HepG2 (cell line): ENCODE data around the gene NME4. TPM values are rescaled to one million over a fixed set of nuclear protein-coding genes. Genes with fewer than 3 reads are reported as not detected.
A peak's percentile ranks its signal among the peaks of the same experiment; 100 is the strongest.

Source experiments
- CEBPG ChIP-seq: IDR thresholded peaks from 2 replicates; pipeline ENCODE4 v1.6.1; 2016
- HMG20B ChIP-seq: conservative IDR thresholded peaks from 2 replicates; pipeline ENCODE4 v1.6.1; 2016; ENCODE audit warnings: missing genetic modification reagents, missing compliant biosample characterization
- HMGA1 ChIP-seq: sonication (generic); formaldehyde crosslinking; conservative IDR thresholded peaks from 2 replicates; pipeline ENCODE4 v1.4.0; 2020; ENCODE audit warnings: missing genetic modification reagents
- HNF1B ChIP-seq: sonication (generic); formaldehyde crosslinking; IDR thresholded peaks from 2 replicates; pipeline ENCODE4 v1.5.1; 2020; ENCODE audit warnings: mild to moderate bottlenecking, moderate library complexity, missing genetic modification reagents
- JDP2 ChIP-seq: sonication (generic); formaldehyde crosslinking; IDR thresholded peaks from 2 replicates; pipeline ENCODE4 v1.8.1; 2022; ENCODE audit warnings: missing genetic modification reagents, borderline replicate concordance
- PAF1 ChIP-seq: IDR thresholded peaks from 2 replicates; pipeline ENCODE4 v1.6.1; 2016; ENCODE audit warnings: missing genetic modification reagents, missing compliant biosample characterization
- PCBP1 ChIP-seq: fragments of 200-400 bp; formaldehyde crosslinking; IDR thresholded peaks from 2 replicates; pipeline ENCODE4 v1.6.1; 2017; ENCODE audit warnings: mild to moderate bottlenecking, low read depth, low read length, borderline replicate concordance
- PRDM10 ChIP-seq: sonication (generic); formaldehyde crosslinking; IDR thresholded peaks from 2 replicates; pipeline ENCODE4 v1.4.0; 2020; ENCODE audit warnings: low read depth, missing genetic modification reagents
- ZBTB10 ChIP-seq: sonication (generic); formaldehyde crosslinking; IDR thresholded peaks from 2 replicates; pipeline ENCODE4 v1.4.0; 2020; ENCODE audit warnings: missing genetic modification reagents, borderline replicate concordance
- ZNF234 ChIP-seq: sonication (generic); formaldehyde crosslinking; conservative IDR thresholded peaks from 2 replicates; pipeline ENCODE4 v1.5.1; 2020; ENCODE audit warnings: mild to moderate bottlenecking, missing genetic modification reagents
- ZNF446 ChIP-seq: sonication (generic); formaldehyde crosslinking; IDR thresholded peaks from 2 replicates; pipeline ENCODE4 v1.5.0; 2020; ENCODE audit warnings: mild to moderate bottlenecking, missing genetic modification reagents
- ZNF496 ChIP-seq: sonication (generic); formaldehyde crosslinking; IDR thresholded peaks from 2 replicates; pipeline ENCODE4 v1.8.1; 2023; ENCODE audit warnings: mild to moderate bottlenecking, moderate library complexity, missing genetic modification reagents; ENCODE audit not compliant: insufficient replicate concordance
- ZNF570 ChIP-seq: sonication (generic); formaldehyde crosslinking; IDR thresholded peaks from 2 replicates; pipeline ENCODE4 v1.4.0; 2020; ENCODE audit warnings: mild to moderate bottlenecking, missing genetic modification reagents, borderline replicate concordance
- ZNF777 ChIP-seq: sonication (generic); formaldehyde crosslinking; IDR thresholded peaks from 2 replicates; pipeline ENCODE4 v1.4.0; 2020; ENCODE audit warnings: missing genetic modification reagents
- polyA plus RNA-seq, 8 experiments: library from polyadenylated mRNA; depleted of rRNA in 3 of 8; stranded (reverse) in 7 of 8; unstranded in 1 of 8; fragments of >200 nt; fragmentation: Illumina TruSeq in 4 of 8; extraction: Trizol in 4 of 8; gene quantifications; 2 replicates each; pipeline versions ENCODE4 v1.2.1 to v1.2.3, GENCODE V29; 2011 to 2016; ENCODE audit warnings: low read depth in 4 of 8, missing spikeins in 1 of 8, mixed read lengths in 1 of 8; ENCODE audit not compliant: insufficient read depth in 1 of 8
- total RNA-seq, 5 experiments: library from RNA; depleted of rRNA; stranded (reverse); fragments of >200 nt; fragmentation: Illumina TruSeq; extraction: Trizol; gene quantifications; 2 replicates each; pipeline ENCODE4 v1.2.3, GENCODE V29; 2016; ENCODE audit warnings: low read depth in 1 of 5
- TF ChIP-seq, protein P1 (sequence below): sonication (generic); formaldehyde crosslinking; conservative IDR thresholded peaks from 2 replicates; pipeline ENCODE4 v1.4.0; 2020; ENCODE audit warnings: missing genetic modification reagents
- TF ChIP-seq, protein P2 (sequence below): sonication (generic); formaldehyde crosslinking; IDR thresholded peaks from 2 replicates; pipeline ENCODE4 v1.8.0; 2022; ENCODE audit warnings: mild to moderate bottlenecking, missing genetic modification reagents, borderline replicate concordance

NME4 gene
- total and polyA plus RNA-seq, 2 of the 13 experiments (the other 11 are each of a cell fraction or from before 2014, with no cell fraction given): 121 to 263 TPM

DNA sequence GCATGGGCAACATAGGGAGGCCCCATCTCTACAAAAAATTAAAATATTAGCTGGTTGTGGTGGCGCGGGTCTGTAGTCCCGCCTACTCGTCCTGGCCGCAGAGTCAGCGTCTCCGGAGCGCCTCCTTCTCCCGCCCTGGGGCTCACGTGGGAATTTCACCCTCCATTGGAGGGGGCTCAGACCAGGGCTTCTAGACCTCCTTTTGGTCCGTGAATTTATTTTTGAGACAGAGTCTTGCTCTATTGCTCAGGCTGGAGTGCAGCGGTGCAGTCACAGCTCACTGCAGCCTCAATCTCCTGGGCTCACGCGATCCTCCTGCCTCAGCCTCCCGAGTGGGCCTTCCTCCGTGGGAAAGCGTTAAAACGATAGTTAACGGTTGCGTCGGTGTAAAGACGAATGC lies 394 bp upstream of the NME4 start (continued):
- TF ChIP-seq PRDM10 (CRISPR knock-in tag) (no peak), ZNF777 (CRISPR knock-in tag) (0 out of 2 replicates have a peak, but pooled peaks have one; percentile 33), PCBP1 (no peak), HNF1B (CRISPR knock-in tag) (no peak), JDP2 (CRISPR knock-in tag) (no peak), CEBPG (CRISPR knock-in tag) (no peak), PAF1 (CRISPR knock-in tag) (no peak), ZNF570 (CRISPR knock-in tag) (no peak), HMGA1 (CRISPR knock-in tag) (no peak), ZNF446 (CRISPR knock-in tag) (no peak), HMG20B (CRISPR knock-in tag) (0 out of 2 replicates have a peak, but pooled peaks have one; percentile 32), ZBTB10 (CRISPR knock-in tag) (no peak), ZNF496 (no peak), ZNF234 (CRISPR knock-in tag) (no peak)
- TF ChIP-seq, protein P1, sequence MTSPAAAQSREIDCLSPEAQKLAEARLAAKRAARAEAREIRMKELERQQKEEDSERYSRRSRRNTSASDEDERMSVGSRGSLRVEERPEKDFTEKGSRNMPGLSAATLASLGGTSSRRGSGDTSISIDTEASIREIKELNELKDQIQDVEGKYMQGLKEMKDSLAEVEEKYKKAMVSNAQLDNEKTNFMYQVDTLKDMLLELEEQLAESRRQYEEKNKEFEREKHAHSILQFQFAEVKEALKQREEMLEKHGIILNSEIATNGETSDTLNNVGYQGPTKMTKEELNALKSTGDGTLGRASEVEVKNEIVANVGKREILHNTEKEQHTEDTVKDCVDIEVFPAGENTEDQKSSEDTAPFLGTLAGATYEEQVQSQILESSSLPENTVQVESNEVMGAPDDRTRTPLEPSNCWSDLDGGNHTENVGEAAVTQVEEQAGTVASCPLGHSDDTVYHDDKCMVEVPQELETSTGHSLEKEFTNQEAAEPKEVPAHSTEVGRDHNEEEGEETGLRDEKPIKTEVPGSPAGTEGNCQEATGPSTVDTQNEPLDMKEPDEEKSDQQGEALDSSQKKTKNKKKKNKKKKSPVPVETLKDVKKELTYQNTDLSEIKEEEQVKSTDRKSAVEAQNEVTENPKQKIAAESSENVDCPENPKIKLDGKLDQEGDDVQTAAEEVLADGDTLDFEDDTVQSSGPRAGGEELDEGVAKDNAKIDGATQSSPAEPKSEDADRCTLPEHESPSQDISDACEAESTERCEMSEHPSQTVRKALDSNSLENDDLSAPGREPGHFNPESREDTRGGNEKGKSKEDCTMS (CRISPR knock-in tag): no peak
- TF ChIP-seq, protein P2, sequence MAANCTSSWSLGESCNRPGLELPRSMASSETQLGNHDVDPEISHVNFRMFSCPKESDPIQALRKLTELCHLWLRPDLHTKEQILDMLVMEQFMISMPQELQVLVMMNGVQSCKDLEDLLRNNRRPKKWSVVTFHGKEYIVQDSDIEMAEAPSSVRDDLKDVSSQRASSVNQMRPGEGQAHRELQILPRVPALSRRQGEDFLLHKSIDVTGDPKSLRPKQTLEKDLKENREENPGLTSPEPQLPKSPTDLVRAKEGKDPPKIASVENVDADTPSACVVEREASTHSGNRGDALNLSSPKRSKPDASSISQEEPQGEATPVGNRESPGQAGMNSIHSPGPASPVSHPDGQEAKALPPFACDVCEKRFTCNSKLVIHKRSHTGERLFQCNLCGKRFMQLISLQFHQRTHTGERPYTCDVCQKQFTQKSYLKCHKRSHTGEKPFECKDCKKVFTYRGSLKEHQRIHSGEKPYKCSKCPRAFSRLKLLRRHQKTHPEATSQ (CRISPR knock-in tag): no peak
